ENCODE results near the gene SLC1A6.

GRCh38 chr19:14944456-14944855, 35.2 kb downstream of the SLC1A6 start:
- TF ChIP-seq GATA2 (CRISPR knock-in tag; IDR thresholded peaks at IDR 0.05) = no peak
- TF ChIP-seq ZBTB33 (IDR thresholded peaks at IDR 0.05; ENCODE audit: borderline replicate concordance, low read depth) = no peak

All from SK-N-SH (cell line).